ENCODE data around the gene MARK1.

DNA sequence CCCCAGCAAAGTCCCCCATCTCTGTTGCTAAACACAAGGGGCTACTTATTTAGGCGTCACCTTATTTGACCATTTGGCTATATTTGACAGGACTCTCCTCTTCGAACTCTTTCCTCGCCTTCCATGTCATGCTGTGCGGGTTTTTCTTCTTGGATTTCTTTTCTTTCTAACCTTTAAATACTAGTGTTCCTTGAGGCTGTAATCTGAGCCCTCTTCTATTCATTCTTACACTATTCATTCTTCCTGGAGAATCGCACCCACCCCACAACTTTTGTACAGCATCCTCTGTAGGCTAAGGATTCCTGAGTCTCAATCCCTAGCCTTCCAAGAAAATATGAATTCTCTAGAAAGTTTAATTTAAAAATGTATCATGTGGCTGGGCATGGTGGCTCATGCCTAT is 100.5 kb downstream of the MARK1 start:
- TF ChIP-seq, protein P1, sequence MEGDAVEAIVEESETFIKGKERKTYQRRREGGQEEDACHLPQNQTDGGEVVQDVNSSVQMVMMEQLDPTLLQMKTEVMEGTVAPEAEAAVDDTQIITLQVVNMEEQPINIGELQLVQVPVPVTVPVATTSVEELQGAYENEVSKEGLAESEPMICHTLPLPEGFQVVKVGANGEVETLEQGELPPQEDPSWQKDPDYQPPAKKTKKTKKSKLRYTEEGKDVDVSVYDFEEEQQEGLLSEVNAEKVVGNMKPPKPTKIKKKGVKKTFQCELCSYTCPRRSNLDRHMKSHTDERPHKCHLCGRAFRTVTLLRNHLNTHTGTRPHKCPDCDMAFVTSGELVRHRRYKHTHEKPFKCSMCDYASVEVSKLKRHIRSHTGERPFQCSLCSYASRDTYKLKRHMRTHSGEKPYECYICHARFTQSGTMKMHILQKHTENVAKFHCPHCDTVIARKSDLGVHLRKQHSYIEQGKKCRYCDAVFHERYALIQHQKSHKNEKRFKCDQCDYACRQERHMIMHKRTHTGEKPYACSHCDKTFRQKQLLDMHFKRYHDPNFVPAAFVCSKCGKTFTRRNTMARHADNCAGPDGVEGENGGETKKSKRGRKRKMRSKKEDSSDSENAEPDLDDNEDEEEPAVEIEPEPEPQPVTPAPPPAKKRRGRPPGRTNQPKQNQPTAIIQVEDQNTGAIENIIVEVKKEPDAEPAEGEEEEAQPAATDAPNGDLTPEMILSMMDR (IDR thresholded peaks at IDR 0.05 in 2 of 3, conservative IDR thresholded peaks at IDR 0.05 in 1 of 3; ENCODE audit: control insufficient read depth in 2 of 3, extremely low read depth in 1 of 3, insufficient read depth in 1 of 3, low read depth in 3 of 3, low read length in 3 of 3): no peak
- TF ChIP-seq CBX5 (IDR thresholded peaks at IDR 0.05; ENCODE audit: low read depth) (no peak), SMAD1 (IDR thresholded peaks at IDR 0.05; ENCODE audit: low read depth, partially characterized antibody) (no peak)

Measured in GM12878 (cell line).